IPS DF 4.7 (cell line): ENCODE results near the gene TMEM236.

Experiments used
- DNase-seq: peaks from one replicate; pipeline ENCODE4 v3.0.0-alpha.2; 2013; ENCODE audit warnings: low spot score; ENCODE audit errors: extremely low read depth

TMEM236 gene

GRCh38 chr10:17787087-17787961 is 35.3 kb downstream of the TMEM236 start:
- peak; percentile 64 for DNase-seq

- DNase-seq: no peak
Observed at GRCh38 chr10:17788646-17789045, 36.6 kb downstream of the TMEM236 start.

- DNase-seq: no peak
Observed at GRCh38 chr10:17789396-17789795, 37.4 kb downstream of the TMEM236 start.

GRCh38 chr10:17790651-17791050 is 38.6 kb downstream of the TMEM236 start:
- no peak for DNase-seq

- no peak for DNase-seq
Observed at GRCh38 chr10:17792991-17793390, 41.0 kb downstream of the TMEM236 start.

GRCh38 chr10:17793823-17794644 is 42.0 kb downstream of the TMEM236 start:
- no peak for DNase-seq

- no peak for DNase-seq
Observed at GRCh38 chr10:17795083-17795482, 43.1 kb downstream of the TMEM236 start.

GRCh38 chr10:17795813-17796594 is 44.0 kb downstream of the TMEM236 start:
- DNase-seq: no peak

- DNase-seq: no peak
Observed at GRCh38 chr10:17801507-17801906, 49.5 kb downstream of the TMEM236 start.

- no peak for DNase-seq
Observed at GRCh38 chr10:17802350-17802749, 50.3 kb downstream of the TMEM236 start.

- no peak for DNase-seq
Observed at GRCh38 chr10:17802976-17803375, 51.0 kb downstream of the TMEM236 start.

GRCh38 chr10:17805330-17805729 is 53.3 kb downstream of the TMEM236 start:
- DNase-seq: no peak

- no peak for DNase-seq
Observed at GRCh38 chr10:17805921-17806577, 54.0 kb downstream of the TMEM236 start.

- no peak for DNase-seq
Observed at GRCh38 chr10:17808971-17809841, 57.2 kb downstream of the TMEM236 start, which contains the start of gene MRC1. Gene MRC1 (plus strand): TSS chr10:17809348. CDS start chr10:17809466, 118 bp downstream.

- DNase-seq: no peak
Observed at GRCh38 chr10:17811146-17811865, 59.3 kb downstream of the TMEM236 start.

GRCh38 chr10:17814973-17815372 is 63.0 kb downstream of the TMEM236 start:
- no peak for DNase-seq

GRCh38 chr10:17816199-17816598 is 64.2 kb downstream of the TMEM236 start:
- DNase-seq: no peak

GRCh38 chr10:17817316-17817715 is 65.3 kb downstream of the TMEM236 start:
- no peak for DNase-seq

GRCh38 chr10:17817790-17818189 is 65.8 kb downstream of the TMEM236 start:
- DNase-seq: no peak
